Measurements from ENCODE around the gene TASOR2. TPM values are rescaled to one million over a fixed set of nuclear protein-coding genes. Genes with fewer than 3 reads are reported as not detected.

The TASOR2 gene
- total RNA-seq, 1 experiment from 2014 or later, result 80.3 TPM

GRCh38 chr10:5683065-5683464 is 1.6 kb upstream of the TASOR2 start:
- peaks cover 4 to 16% of the 10 kb centered on the region in 2 experiments; a peak in 3 of 4 replicates for H3K4me1 ChIP-seq (ENCODE audit: control insufficient read depth in 1 of 2, insufficient read depth in 2 of 2, low read length in 2 of 2)
- no peaks in the 10 kb centered on the region for H3K36me3 ChIP-seq (ENCODE audit: control insufficient read depth in 1 of 2, insufficient read depth in 2 of 2, low read length in 2 of 2)
- ChIA-PET CTCF (no interaction called here), RAD21 (ENCODE audit: low non-redundant PET in 1 of 2, low total read pairs in 2 of 2, uncharacterized antibody in 2 of 2, unreplicated experiment in 2 of 2) (no interaction called here), POLR2A (no interaction called here)
- no peak overlapping the region for H3K9ac ChIP-seq (ENCODE audit: low read length)
- peaks cover 10% of the 10 kb centered on the region; the same call in 1 of the 2 replicates for H4K20me1 ChIP-seq (ENCODE audit: insufficient read depth)
- no peak overlapping the region for H3K4me2 ChIP-seq (ENCODE audit: low read length)
- BruUV-seq (replicated peaks), result no TSS peak
- H3K79me2 ChIP-seq (ENCODE audit: insufficient read depth, low read length), result peaks cover 32% of the 10 kb centered on the region
- ATAC-seq (no peak), DNase-seq (ENCODE audit: low read depth, low spot score) (no peak)
- no peak overlapping the region for H2AFZ ChIP-seq (ENCODE audit: low read depth, low read length, poor library complexity, severe bottlenecking)
- no peaks in the 10 kb centered on the region for H3K9me2 ChIP-seq (ENCODE audit: insufficient read depth)
- TF ChIP-seq ATF3 (IDR thresholded peaks at IDR 0.05) (no peak), CEBPB (IDR thresholded peaks at IDR 0.05; ENCODE audit: low read depth) (no peak), RAD21 (IDR thresholded peaks at IDR 0.05; ENCODE audit: low read depth) (no peak), YY1 (IDR thresholded peaks at IDR 0.05; ENCODE audit: extremely low read depth, insufficient replicate concordance, low read depth, low read length) (no peak), FOSL1 (IDR thresholded peaks at IDR 0.05; ENCODE audit: low read depth) (no peak), TCF7L2 (IDR thresholded peaks at IDR 0.05; ENCODE audit: borderline replicate concordance, extremely low read depth, insufficient read depth, insufficient read length) (no peak), JUND (IDR thresholded peaks at IDR 0.05) (no peak), ZFX (IDR thresholded peaks at IDR 0.05) (no peak), ZBTB33 (IDR thresholded peaks at IDR 0.05; ENCODE audit: extremely low read depth, insufficient replicate concordance, low read length) (no peak), SIN3A (IDR thresholded peaks at IDR 0.05; ENCODE audit: low read depth) (no peak), SP1 (IDR thresholded peaks at IDR 0.05; ENCODE audit: low read depth) (no peak), SRF (IDR thresholded peaks at IDR 0.05; ENCODE audit: low read depth) (no peak), CBX3 (IDR thresholded peaks at IDR 0.05; ENCODE audit: low read depth) (no peak), POLR2AphosphoS5 (IDR thresholded peaks at IDR 0.05; ENCODE audit: low read depth, low read length) (no peak), EZH2phosphoT487 (IDR thresholded peaks at IDR 0.05; ENCODE audit: borderline replicate concordance) (no peak), ZNF274 (IDR thresholded peaks at IDR 0.05; ENCODE audit: low read depth, low read length) (no peak)
- TF ChIP-seq, protein P1, sequence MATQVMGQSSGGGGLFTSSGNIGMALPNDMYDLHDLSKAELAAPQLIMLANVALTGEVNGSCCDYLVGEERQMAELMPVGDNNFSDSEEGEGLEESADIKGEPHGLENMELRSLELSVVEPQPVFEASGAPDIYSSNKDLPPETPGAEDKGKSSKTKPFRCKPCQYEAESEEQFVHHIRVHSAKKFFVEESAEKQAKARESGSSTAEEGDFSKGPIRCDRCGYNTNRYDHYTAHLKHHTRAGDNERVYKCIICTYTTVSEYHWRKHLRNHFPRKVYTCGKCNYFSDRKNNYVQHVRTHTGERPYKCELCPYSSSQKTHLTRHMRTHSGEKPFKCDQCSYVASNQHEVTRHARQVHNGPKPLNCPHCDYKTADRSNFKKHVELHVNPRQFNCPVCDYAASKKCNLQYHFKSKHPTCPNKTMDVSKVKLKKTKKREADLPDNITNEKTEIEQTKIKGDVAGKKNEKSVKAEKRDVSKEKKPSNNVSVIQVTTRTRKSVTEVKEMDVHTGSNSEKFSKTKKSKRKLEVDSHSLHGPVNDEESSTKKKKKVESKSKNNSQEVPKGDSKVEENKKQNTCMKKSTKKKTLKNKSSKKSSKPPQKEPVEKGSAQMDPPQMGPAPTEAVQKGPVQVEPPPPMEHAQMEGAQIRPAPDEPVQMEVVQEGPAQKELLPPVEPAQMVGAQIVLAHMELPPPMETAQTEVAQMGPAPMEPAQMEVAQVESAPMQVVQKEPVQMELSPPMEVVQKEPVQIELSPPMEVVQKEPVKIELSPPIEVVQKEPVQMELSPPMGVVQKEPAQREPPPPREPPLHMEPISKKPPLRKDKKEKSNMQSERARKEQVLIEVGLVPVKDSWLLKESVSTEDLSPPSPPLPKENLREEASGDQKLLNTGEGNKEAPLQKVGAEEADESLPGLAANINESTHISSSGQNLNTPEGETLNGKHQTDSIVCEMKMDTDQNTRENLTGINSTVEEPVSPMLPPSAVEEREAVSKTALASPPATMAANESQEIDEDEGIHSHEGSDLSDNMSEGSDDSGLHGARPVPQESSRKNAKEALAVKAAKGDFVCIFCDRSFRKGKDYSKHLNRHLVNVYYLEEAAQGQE (IDR thresholded peaks at IDR 0.05; ENCODE audit: low read depth), result no peak
- TF ChIP-seq, protein P2, sequence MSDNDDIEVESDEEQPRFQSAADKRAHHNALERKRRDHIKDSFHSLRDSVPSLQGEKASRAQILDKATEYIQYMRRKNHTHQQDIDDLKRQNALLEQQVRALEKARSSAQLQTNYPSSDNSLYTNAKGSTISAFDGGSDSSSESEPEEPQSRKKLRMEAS (IDR thresholded peaks at IDR 0.05), result no peak
- intact Hi-C loops (cut with micrococcal nuclease), result no loop called here
- H3K27me3 ChIP-seq (ENCODE audit: insufficient read depth, low read length), result no peaks in the 10 kb centered on the region
- H3K27ac ChIP-seq (ENCODE audit: low read depth, low read length), result no peak overlapping the region
- no peak overlapping the region for H3K4me3 ChIP-seq (replicated peaks in 1 of 2; ENCODE audit: low read depth in 1 of 2, low read length in 2 of 2)
- no peaks in the 10 kb centered on the region for H3K9me3 ChIP-seq (ENCODE audit: control insufficient read depth in 1 of 2, insufficient read depth in 1 of 2, low read depth in 1 of 2, low read length in 2 of 2)

Measured in HCT116 (cell line).